Neural progenitor cell (in vitro differentiated cells): ENCODE measurements around the gene ACAP2. TPM values are rescaled to one million over a fixed set of nuclear protein-coding genes. Genes with fewer than 3 reads are reported as not detected.
A peak's percentile ranks its signal among the peaks of the same experiment; 100 is the strongest.

Experiments
- DNase-seq: peaks from one replicate; pipeline ENCODE4 v3.0.0-alpha.2; 2016; ENCODE audit warnings: low spot score
- H2AFZ ChIP-seq: fragments of 200-600 bp; sonication (generic); replicated peaks from 2 replicates; pipeline ENCODE4 v1.6.1; 2016; ENCODE audit warnings: antibody characterized with exemption
- H3F3A ChIP-seq: fragments of 200-600 bp; sonication (generic); 2 replicates; pipeline ENCODE4 v1.6.1; 2016; ENCODE audit warnings: antibody characterized with exemption, low read depth
- H3K27ac ChIP-seq: fragments of 200-600 bp; sonication (generic); 2 replicates; pipeline ENCODE4 v1.5.1; 2016; ENCODE audit warnings: mild to moderate bottlenecking
- H3K27me3 ChIP-seq: fragments of 200-600 bp; sonication (generic); 2 replicates; pipeline ENCODE4 v1.6.1; 2016; ENCODE audit warnings: mild to moderate bottlenecking, moderate library complexity
- H3K36me3 ChIP-seq: fragments of 200-600 bp; sonication (generic); 2 replicates; pipeline ENCODE4 v1.5.1; 2016
- H3K4me1 ChIP-seq: fragments of 200-600 bp; sonication (generic); 2 replicates; pipeline ENCODE4 v1.6.1; 2016; ENCODE audit warnings: mixed run types
- H3K4me2 ChIP-seq: fragments of 200-600 bp; sonication (generic); 2 replicates; pipeline ENCODE4 v1.6.1; 2016
- H3K4me3 ChIP-seq: fragments of 200-600 bp; sonication (generic); 2 replicates; pipeline ENCODE4 v1.5.1; 2016
- H3K79me2 ChIP-seq: fragments of 200-600 bp; sonication (generic); 2 replicates; pipeline ENCODE4 v1.6.1; 2016; ENCODE audit warnings: low read depth
- H3K9ac ChIP-seq: fragments of 200-600 bp; sonication (generic); 2 replicates; pipeline ENCODE4 v1.6.1; 2016
- H3K9me3 ChIP-seq: fragments of 200-600 bp; sonication (generic); 2 replicates; pipeline ENCODE4 v1.5.1; 2016; ENCODE audit warnings: low read depth
- H4K20me1 ChIP-seq: fragments of 200-600 bp; sonication (generic); 2 replicates; pipeline ENCODE4 v1.6.1; 2016; ENCODE audit warnings: low read depth
- H3K27ac Mint-ChIP-seq: 3 replicates; pipeline ENCODE4 v1.8.0; 2021; ENCODE audit warnings: mixed read lengths
- H3K27me3 Mint-ChIP-seq: 2 replicates; pipeline ENCODE4 v1.8.0; 2022; ENCODE audit warnings: low read depth, mild to moderate bottlenecking, inconsistent platforms, moderate library complexity, mixed read lengths; ENCODE audit not compliant: insufficient read depth
- H3K36me3 Mint-ChIP-seq: 3 replicates; pipeline ENCODE4 v1.8.0; 2021; ENCODE audit warnings: mixed read lengths
- H3K4me1 Mint-ChIP-seq: 3 replicates; pipeline ENCODE4 v1.8.0; 2021; ENCODE audit warnings: mixed read lengths
- H3K4me3 Mint-ChIP-seq: 3 replicates; pipeline ENCODE4 v1.8.0; 2021; ENCODE audit warnings: mild to moderate bottlenecking, moderate library complexity, mixed read lengths
- H3K9me3 Mint-ChIP-seq: 3 replicates; pipeline ENCODE4 v1.8.0; 2020; ENCODE audit warnings: mixed read lengths
- CTCF ChIP-seq: fragments of 200-600 bp; sonication (generic); IDR thresholded peaks from 2 replicates; pipeline ENCODE4 v1.5.1; 2017; ENCODE audit warnings: antibody characterized with exemption, mild to moderate bottlenecking
- EZH2 ChIP-seq: fragments of 200-600 bp; sonication (generic); IDR thresholded peaks from 2 replicates; pipeline ENCODE4 v1.6.1; 2017; ENCODE audit warnings: antibody characterized with exemption, mild to moderate bottlenecking, moderate library complexity
- EZH2phosphoT487 ChIP-seq: fragments of 200-600 bp; sonication (generic); IDR thresholded peaks from 2 replicates; pipeline ENCODE4 v1.6.1; 2017; ENCODE audit warnings: antibody characterized with exemption
- total RNA-seq: library from RNA; depleted of rRNA; stranded (reverse); fragments of >200 nt; gene quantifications from 2 replicates; pipeline ENCODE4 v1.2.3, GENCODE V29; 2015; ENCODE audit warnings: low replicate concordance

Gene ACAP2
- total RNA-seq, 1 donor from 2014 or later = 68.4 TPM

- TF ChIP-seq EZH2 (no peak), EZH2phosphoT487 (no peak), CTCF (no peak)
- Histone ChIP-seq H3K9me3 (no peaks in the 10 kb centered on the region), H3K4me2 (peak overlapping the region; percentile 56), H2AFZ (no peak overlapping the region), H3K36me3 (no peaks in the 10 kb centered on the region), H3K79me2 (no peaks in the 10 kb centered on the region), H3K4me3 (no peak overlapping the region), H3K27ac (no peak overlapping the region), H3K4me1 (peaks cover 30% of the 10 kb centered on the region), H4K20me1 (no peaks in the 10 kb centered on the region), H3K27me3 (no peaks in the 10 kb centered on the region), H3F3A (no peaks in the 10 kb centered on the region), H3K9ac (no peak overlapping the region)
- Mint-ChIP-seq H3K27me3 (peaks cover 6% of the 10 kb centered on the region), H3K4me1 (peaks cover 20% of the 10 kb centered on the region), H3K9me3 (peaks cover 10% of the 10 kb centered on the region), H3K4me3 (no peak overlapping the region), H3K36me3 (peaks cover 4% of the 10 kb centered on the region), H3K27ac (no peak overlapping the region)
- peak; percentile 56 for DNase-seq
Measured at GRCh38 chr3:195451373-195452015, 8.7 kb upstream of the ACAP2 start.

- no peaks in the 10 kb centered on the region for H3K79me2 ChIP-seq
- H3K36me3 ChIP-seq = no peaks in the 10 kb centered on the region
- TF ChIP-seq CTCF = no peak
- TF ChIP-seq EZH2 = no peak
- TF ChIP-seq EZH2phosphoT487 = no peak
- H3K27ac Mint-ChIP-seq = no peak overlapping the region
- H3K4me1 Mint-ChIP-seq = peaks cover 23% of the 10 kb centered on the region
- H3K27ac ChIP-seq = no peak overlapping the region
- H3K36me3 Mint-ChIP-seq = peaks cover 4% of the 10 kb centered on the region
- H3K4me3 ChIP-seq = no peak overlapping the region
- H3K27me3 ChIP-seq = no peaks in the 10 kb centered on the region
- H3K4me3 Mint-ChIP-seq = no peak overlapping the region
- no peaks in the 10 kb centered on the region for H4K20me1 ChIP-seq
- H2AFZ ChIP-seq = no peak overlapping the region
- H3K9me3 Mint-ChIP-seq = peaks cover 10% of the 10 kb centered on the region
- H3K27me3 Mint-ChIP-seq = peaks cover 6% of the 10 kb centered on the region
- no peaks in the 10 kb centered on the region for H3F3A ChIP-seq
- H3K9me3 ChIP-seq = no peaks in the 10 kb centered on the region
- H3K9ac ChIP-seq = no peak overlapping the region
- DNase-seq = no peak
- H3K4me2 ChIP-seq = peak overlapping the region; percentile 30
- peaks cover 30% of the 10 kb centered on the region for H3K4me1 ChIP-seq
Measured at GRCh38 chr3:195450731-195451229, 8.0 kb upstream of the ACAP2 start.

- Histone ChIP-seq H2AFZ (no peak overlapping the region), H3F3A (no peaks in the 10 kb centered on the region), H3K9ac (no peak overlapping the region), H3K27me3 (no peaks in the 10 kb centered on the region), H3K4me3 (no peak overlapping the region), H3K27ac (no peak overlapping the region), H3K4me2 (no peak overlapping the region), H3K9me3 (no peaks in the 10 kb centered on the region), H3K79me2 (no peaks in the 10 kb centered on the region), H3K4me1 (peaks cover 30% of the 10 kb centered on the region), H4K20me1 (no peaks in the 10 kb centered on the region), H3K36me3 (no peaks in the 10 kb centered on the region)
- H3K4me1 Mint-ChIP-seq = peaks cover 30% of the 10 kb centered on the region
- peaks cover 4% of the 10 kb centered on the region for H3K36me3 Mint-ChIP-seq
- H3K27ac Mint-ChIP-seq = no peak overlapping the region
- H3K27me3 Mint-ChIP-seq = peaks cover 3% of the 10 kb centered on the region
- no peaks in the 10 kb centered on the region for H3K9me3 Mint-ChIP-seq
- TF ChIP-seq EZH2 (no peak), CTCF (no peak), EZH2phosphoT487 (no peak)
- H3K4me3 Mint-ChIP-seq = no peak overlapping the region
- DNase-seq = no peak
Measured at GRCh38 chr3:195448205-195448875, 5.5 kb upstream of the ACAP2 start.
